Uterus (tissue), 2 donors: ENCODE results near the gene CDH2.

Experiments
- CTCF ChIP-seq, 4 experiments: fragments of 200-600 bp in 2 of 4; fragments of 450-650 bp in 2 of 4; sonication (generic) in 2 of 4; IDR thresholded peaks; one replicate each; pipeline ENCODE4 v1.5.1; 2016 to 2019; ENCODE audit warnings: antibody characterized with exemption in 4 of 4, mild to moderate bottlenecking in 2 of 4, moderate library complexity in 1 of 4
- POLR2A ChIP-seq, 2 donors: fragments of 450-650 bp; IDR thresholded peaks; one replicate each; pipeline ENCODE4 v1.6.1; 2016; ENCODE audit warnings: antibody characterized with exemption in 2 of 2, mild to moderate bottlenecking in 1 of 2, moderate library complexity in 1 of 2

GRCh38 chr18:28078298-28078697, 98.6 kb downstream of the CDH2 start:
- TF ChIP-seq POLR2A (IDR thresholded peaks at IDR 0.05) (no peak), CTCF (IDR thresholded peaks at IDR 0.05) (no peak)
